GM18507 (cell line): Measurements from ENCODE around the gene DLG3.
"Not testable (repeated sequence)": the region's sequence is repeated elsewhere in the genome, so short reads cannot be mapped to it uniquely, and the experiment has no call there.

Experiments
- DNase-seq: peaks from one replicate; pipeline ENCODE4 v3.0.0; 2011; ENCODE audit warnings: low read depth; ENCODE audit not compliant: insufficient read length; ENCODE audit errors: extremely low spot score
- FAIRE-seq: peaks from 2 replicates; lab custom pipeline; 2011; peaks lifted over from hg19 to GRCh38; lab: Jason Lieb, UNC

DLG3 gene

DNA sequence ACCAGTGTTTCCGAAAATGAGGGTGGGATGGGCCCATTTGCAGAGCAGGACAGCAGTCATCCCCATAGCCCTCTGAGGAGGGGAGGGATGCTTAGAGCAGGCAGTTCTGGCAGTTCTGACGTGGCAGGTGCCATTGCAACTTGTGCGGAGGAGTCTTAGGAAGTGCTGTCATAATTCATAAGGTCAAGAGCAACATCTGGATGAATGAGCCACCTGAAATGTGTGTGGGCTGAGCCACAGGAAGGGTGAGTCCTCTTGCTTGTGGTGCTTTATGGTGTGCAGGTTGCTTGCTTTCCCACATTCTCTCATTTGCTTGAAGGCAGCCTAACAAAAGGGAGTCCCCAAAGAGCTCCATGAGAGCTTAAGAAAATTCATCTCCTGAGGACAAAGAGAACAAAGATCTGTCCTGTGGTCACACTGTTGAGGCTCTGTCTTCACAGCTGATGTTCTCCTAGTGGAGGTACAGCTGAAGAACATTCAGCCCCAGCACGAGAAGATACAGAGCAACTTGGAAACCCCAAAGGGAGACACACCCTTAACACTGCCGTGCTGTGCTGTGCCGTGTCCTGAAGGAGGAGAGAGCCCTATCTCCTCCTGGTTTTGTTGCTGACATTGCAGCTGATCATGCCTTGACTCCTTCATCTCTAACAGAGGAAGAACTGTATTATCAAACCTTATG lies 60.3 kb downstream of the DLG3 start:
- DNase-seq (no peak), FAIRE-seq (no peak)

DNA sequence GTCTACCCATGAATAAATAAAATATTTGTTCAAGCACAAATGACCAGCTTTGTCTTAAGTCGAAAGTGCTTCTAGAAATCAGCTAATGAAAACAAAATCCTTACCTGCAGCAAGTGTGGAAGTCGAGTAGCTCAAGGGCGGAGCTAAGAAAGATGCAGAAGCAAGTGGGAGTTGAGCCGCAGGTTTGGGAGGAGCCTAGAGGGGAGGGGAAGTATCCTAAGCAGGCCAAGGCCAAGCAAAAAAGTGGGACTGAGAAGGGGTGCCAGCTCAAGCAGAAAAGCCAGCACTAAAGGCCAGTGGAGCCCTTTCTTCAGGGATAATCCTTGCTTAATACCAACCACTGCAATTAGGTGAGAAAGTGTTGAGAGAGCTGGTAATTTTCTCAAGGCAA lies 60.8 kb downstream of the DLG3 start:
- FAIRE-seq = no peak
- DNase-seq = no peak

DNA sequence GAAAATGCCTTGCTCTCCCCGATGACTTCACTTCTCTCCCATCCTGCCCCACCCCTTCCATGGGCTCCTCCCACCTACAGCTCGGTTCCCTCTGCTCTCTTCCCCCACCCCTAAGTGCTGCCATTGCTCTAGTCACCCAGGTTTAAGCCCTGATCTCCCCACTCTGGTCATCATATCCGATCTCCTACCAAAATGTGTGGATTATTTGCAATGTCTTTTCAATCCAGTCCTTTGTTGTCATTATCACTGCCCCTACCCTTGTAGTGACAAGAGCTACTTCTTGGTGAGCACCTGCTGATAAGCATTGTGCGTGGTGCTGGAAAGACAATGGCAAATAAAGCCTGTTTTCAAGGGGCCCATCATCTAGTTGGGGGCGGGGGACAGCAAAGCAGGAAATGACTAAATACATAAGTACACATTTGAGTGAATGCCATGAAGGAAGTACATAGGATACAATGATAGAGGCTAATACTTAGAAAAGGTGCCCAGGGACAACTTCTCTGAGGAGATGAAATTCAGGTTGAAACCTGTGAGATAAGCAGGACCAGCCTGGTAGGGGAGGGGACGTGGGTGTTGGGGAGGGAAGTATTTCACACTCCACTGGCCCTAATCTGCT lies 63.8 kb downstream of the DLG3 start:
- peak; percentile 73 for FAIRE-seq
- DNase-seq = no peak

DNA sequence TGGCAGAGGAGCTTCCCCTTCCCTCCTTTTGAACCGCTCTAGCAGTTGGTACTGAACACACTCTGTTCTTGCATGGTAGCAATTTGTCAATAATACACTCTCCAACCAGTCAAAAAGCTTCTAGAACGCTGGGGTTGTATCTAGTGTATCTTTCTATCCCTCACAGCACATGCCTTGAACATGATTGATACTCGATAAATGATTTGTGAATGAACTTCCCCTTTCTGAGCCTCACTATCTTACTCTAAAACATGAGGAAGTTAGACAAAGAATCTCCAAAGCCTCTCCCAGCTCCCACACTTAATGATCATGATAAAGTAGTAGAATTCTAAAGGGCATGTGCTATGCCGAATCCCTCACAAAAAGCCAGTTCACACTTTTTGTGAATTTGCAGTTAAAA lies 64.4 kb downstream of the DLG3 start:
- no peak for DNase-seq
- peak; percentile 57 for FAIRE-seq

DNA sequence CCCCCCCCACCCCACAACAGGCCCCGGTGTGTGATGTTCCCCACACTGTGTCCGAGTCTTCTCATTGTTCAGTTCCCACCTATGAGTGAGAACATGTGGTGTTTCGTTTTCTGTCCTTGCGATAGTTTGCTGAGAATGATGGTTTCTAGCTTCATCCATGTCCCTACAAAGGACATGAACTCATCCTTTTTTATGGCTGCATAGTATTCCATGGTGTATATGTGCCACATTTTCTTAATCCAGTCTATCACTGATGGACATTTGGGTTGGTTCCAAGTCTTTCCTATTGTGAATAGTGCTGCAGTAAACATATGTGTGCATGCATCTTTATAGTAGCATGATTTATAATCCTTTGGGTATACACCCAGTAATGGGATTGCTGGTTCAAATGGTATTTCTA lies 70.6 kb downstream of the DLG3 start:
- FAIRE-seq, DNase-seq: not testable (repeated sequence)

DNA sequence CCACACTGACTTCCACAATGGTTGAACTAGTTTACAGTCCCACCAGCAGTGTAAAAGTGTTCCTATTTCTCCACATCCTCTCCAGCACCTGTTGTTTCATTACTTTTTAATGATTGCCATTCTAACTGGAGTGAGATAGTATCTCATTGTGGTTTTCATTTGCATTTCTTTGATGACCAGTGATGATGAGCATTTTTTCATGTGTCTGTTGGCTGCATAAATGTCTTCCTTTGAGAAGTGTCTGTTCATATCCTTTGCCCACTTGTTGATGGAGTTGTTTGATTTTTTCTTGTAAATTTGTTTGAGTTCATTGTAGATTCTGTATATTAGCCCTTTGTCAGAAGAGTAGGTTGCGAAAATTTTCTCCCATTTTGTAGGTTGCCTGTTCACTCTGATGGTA lies 71.1 kb downstream of the DLG3 start:
- FAIRE-seq, DNase-seq: not testable (repeated sequence)

DNA sequence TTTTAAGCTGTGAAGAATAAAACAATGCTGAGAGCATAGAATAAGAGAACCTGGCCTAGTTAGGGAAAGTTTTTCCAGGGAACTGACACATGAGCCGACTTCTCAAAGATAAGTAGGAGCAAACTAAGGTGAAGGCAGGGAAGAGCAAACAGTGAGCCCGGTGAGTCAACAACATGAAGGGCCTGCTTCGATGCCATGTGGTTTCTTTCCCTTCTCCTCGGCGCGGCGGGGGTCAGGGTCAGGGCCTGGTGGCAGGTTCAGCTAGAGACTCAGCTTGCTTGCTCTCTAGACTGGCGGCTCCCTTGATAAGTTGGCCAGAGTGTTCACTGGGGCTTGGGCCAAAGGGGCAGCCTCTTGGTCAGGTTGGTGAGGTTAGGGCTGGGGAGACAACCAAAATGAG lies 81.1 kb downstream of the DLG3 start:
- FAIRE-seq = no peak

DNA sequence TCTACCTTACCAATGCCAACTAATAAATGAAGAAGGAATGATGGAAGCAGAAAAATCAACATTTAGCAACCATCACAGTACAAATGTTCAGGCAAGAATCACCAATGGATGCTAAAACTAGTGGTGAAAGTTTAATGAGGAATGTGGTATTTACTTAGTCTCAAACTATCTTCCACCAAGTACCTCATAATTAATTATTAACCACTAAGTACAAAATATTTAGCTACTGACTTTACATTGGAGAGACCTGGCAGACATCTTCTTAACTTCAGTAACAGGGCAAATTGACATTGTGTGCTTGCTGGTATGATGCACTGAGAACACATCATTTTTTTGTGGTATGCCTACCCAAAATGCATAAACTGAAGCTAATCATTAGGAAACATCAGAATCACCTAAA lies 82.4 kb downstream of the DLG3 start:
- DNase-seq (no peak), FAIRE-seq (no peak)

More for the DNA sequence above, 81.1 kb downstream of the DLG3 start:
- DNase-seq = no peak

DNA sequence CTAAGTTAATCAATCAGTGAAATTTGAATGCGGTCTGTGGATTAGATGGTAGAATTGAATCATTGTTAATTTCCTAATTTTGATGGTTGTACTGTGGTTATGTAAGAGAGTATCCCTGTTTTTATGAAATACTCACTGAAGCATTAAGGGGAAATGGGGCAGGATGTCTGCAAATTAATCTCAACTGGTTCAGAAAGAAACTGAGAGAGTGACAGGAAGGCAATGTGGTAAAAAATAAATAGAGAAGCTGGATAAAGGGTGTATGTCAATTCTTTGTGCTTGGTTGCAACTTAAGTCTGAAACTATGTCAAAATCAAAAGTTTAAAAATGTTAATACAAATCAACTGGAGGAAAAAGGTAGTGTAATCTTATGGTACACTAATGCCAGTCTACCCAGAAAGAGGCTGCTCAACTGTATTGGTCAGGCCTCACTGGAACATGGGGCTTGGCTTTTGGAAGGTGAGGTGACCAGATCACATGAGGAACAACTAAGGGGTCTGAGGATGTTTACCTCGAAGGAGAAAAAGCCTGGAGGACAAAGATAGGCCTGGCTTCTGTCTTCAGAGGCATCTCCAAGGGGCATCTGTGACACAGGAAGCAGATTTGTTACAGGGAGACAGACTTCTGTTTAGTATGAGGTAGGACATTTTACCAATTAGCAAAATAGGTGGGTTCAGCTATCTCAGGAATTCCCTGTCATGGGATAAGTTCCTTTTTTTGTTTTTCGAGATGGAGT lies 83.1 kb downstream of the DLG3 start:
- peak; percentile 31 for FAIRE-seq

DNA sequence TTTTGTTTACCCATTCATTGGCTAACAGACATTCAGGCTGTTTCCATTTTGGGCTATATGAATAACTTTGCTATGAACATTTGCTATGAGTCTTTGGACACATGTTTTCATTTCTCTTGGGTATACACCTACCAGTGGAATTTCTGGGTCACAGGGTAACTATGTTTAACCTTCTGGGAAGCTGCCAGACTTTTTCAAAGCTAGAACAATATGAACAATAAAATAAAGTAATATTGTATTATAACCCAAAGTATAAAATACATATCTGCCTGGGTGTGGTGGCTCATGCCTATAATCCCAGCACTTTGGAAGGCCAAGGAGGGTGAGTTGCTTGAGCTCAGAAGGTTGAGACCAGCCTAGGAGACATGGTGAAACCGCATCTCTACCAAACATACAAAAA lies 90.6 kb downstream of the DLG3 start:
- no peak for DNase-seq
- no peak for FAIRE-seq

More for the DNA sequence above, 83.1 kb downstream of the DLG3 start:
- DNase-seq = no peak

DNA sequence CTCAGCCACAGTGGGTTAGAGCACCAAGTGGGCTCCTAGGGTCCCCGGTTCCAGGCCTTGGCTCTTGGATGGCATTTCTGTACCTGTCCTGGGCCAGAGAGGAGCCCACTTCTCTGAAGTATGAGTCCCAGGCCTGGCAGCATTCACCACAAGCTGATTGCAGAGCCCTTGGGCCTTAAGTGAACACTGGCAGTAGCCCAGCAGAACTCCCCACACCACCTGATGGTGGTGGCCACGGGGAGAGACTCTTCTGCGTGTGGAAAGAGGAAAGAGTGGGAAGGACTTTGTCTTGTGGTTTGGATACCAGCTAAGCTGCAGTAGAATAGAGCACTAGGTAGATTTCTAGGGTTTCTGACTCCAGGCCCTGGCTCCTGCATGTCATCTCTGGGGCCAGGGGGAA lies 104.8 kb downstream of the DLG3 start:
- FAIRE-seq (no peak), DNase-seq (no peak)

DNA sequence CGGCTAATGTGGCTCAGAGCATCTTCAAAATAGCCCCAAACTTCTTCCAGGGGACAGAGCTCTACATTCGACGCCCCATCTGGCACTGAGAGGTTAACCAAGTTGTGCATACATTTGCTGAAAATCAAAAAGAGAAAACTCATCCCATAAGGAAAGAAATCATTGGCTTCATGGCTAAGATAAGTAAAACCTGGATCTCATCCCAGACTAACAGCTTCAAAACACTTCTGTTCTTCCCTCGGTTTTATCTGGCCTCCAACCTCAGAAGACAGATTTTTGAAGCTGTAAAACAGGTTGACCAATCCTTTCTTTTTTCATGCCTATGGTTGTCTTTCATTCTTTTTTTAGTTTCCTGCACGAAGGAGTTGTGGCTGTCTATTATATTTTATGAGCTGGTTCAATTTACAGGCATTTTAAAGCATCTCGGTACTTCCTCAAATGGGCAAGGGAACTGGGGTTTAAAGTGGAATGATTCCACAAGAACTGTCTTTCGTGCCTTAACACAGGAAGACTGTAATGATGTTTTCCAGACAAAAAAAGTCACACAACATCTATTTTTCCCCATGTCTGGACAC lies 107.6 kb downstream of the DLG3 start:
- DNase-seq (no peak), FAIRE-seq (no peak)

DNA sequence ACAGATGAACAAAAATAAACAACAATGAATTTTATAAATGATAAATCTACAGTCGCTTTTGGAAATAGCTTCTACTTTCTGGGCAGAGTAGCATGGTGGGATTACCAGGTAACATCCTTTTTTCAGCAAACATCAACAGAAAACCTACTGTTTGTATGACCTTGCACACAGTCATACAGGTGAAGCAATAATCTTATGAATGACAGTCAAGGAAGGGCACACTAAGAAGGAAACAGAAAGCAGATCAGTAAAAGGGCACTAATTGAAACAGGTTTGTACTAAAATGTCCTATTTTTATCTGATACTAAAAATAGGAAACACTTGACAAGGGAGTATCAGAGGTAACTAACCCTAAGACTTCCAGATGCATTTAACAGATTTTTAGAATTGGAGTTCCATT lies 108.9 kb downstream of the DLG3 start:
- FAIRE-seq (peak; percentile 56), DNase-seq (no peak)

DNA sequence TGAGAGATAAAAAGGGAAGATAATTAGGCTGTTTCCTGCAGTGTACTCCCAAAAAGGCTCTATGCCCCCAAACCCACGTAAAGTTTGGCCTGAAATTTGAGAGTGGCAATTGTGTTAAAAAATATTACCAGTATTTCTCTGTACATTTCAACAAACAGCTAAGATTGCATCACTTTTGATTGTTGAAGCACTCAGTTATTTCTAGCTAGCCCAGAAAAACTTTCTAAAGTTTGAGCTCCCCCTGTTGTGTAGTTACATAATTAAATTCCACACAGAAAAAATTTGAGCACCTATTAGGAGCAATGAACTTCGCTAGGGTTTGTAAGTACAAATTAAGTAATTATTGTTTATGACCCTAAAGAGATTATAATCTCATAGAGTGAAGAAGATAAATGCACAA lies 109.4 kb downstream of the DLG3 start:
- FAIRE-seq (no peak), DNase-seq (no peak)

DNA sequence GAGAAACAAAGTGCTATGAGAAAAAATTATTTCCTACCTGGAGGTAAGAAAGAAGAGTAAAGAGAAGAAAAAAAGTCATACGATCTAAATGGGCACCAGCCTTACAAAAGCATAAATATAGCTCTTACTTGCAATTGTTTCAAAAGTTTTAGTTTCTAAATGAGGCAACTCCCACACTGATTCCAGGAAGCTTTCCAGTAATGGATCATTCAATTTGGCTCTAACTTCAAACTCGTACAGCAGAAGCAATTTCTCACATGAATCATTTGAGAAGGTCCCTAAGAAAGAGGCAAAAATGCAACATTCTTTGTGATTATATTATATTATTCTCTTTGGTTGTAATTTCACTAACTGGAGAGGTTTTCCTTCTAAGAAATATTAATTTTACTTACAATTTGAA lies 109.9 kb downstream of the DLG3 start:
- DNase-seq = no peak
- no peak for FAIRE-seq

DNA sequence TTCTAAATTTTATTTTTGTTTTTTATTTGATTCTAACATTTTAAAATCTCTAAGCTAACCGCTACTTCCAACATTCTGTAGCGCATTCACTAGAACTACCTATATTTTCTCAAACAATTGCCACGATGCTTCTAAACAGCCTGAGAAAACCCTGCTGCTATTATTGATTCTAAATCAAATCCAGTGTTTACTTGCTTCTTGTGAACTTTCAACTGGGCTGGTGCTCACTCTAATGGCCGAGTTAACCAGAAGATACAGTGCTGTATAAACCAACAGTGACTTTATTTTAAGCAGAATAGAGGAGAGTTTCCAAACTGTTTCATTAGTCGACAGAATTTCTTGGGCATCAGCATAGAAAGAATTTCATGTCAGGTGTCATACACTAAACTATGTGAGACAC lies 110.3 kb downstream of the DLG3 start:
- no peak for DNase-seq
- FAIRE-seq = no peak
